Adrenal gland (tissue), 19 donors: Measurements from ENCODE around the gene STX19. TPM values are rescaled to one million over a fixed set of nuclear protein-coding genes. Genes with fewer than 3 reads are reported as not detected.

Experiments used
- DNase-seq, 7 donors: peaks; one replicate each; pipeline ENCODE4 v3.0.0-alpha.2; 2019 to 2020
- H3K27ac ChIP-seq, 5 donors: fragments of 200-600 bp; sonication (generic) in 4 of 5; 1 replicate in 3 of 5; 2 replicates in 2 of 5; pipeline versions ENCODE4 v1.5.1 to v1.8.0; 2016 to 2020; ENCODE audit warnings: mild to moderate bottlenecking in 1 of 5
- H3K27me3 ChIP-seq: fragments of 200-600 bp; 2 replicates; pipeline ENCODE4 v1.8.0; 2021
- H3K36me3 ChIP-seq, 2 donors: fragments of 200-600 bp; replicated peaks in 1 of 2; 1 replicate in 1 of 2; 2 replicates in 1 of 2; pipeline versions ENCODE4 v1.5.1 to v1.8.0; 2018 to 2022
- H3K4me1 ChIP-seq, 2 donors: fragments of 200-600 bp; replicated peaks in 1 of 2; 1 replicate in 1 of 2; 2 replicates in 1 of 2; pipeline versions ENCODE4 v1.5.1 to v1.8.0; 2018 to 2021
- H3K4me3 ChIP-seq, 4 donors: fragments of 200-600 bp; sonication (generic) in 3 of 4; one replicate each; pipeline ENCODE4 v1.5.1; 2016 to 2018
- H3K9me3 ChIP-seq, 3 donors: fragments of 200-600 bp; sonication (generic) in 1 of 3; replicated peaks in 1 of 3; 1 replicate in 2 of 3; 2 replicates in 1 of 3; pipeline versions ENCODE4 v1.5.1 to v1.8.0; 2016 to 2021
- POLR2A ChIP-seq, 2 donors: fragments of 450-650 bp; IDR thresholded peaks; one replicate each; pipeline ENCODE4 v1.6.1; 2017; ENCODE audit warnings: antibody characterized with exemption in 2 of 2, mild to moderate bottlenecking in 2 of 2, moderate library complexity in 1 of 2
- WGBS, 4 donors: extraction: QIAGEN DNeasy Blood & Tissue Kit in 2 of 4; methylation state at CpG; one replicate each; pipeline versions ENCODE4 v1.1.5 to v1.1.7; 2013 to 2017; 5-methylcytosine and 5-hydroxymethylcytosine counted together
- intact Hi-C, 2 donors: fragments of 100-400 bp; cut with DNase I; formaldehyde crosslinking; loops; one replicate each; pipeline versions ENCODE4 v1.14.1 to v1.15.0; 2022 to 2023
- long read RNA-seq, 10 donors: library from polyadenylated mRNA in 3 of 10; unstranded in 2 of 10; stranded (forward) in 1 of 10; transcript quantifications; one replicate each; pipeline ENCODE4 v2.0.0 and lab custom pipeline, GENCODE V29; 2021 to 2026
- polyA plus RNA-seq, 3 donors: library from polyadenylated mRNA; stranded (reverse); fragments of 200-250 nt in 2 of 3; fragments of 350-450 nt in 1 of 3; fragmentation: Illumina TruSeq in 1 of 3; extraction: RNeasy Lipid Tissue Mini Kit (QIAGEN cat#74804) in 1 of 3; gene quantifications; one replicate each; pipeline ENCODE4 v1.2.3, GENCODE V29; 2013 to 2014
- total RNA-seq, 9 donors: library from RNA; depleted of rRNA in 4 of 9; stranded (reverse); fragments of >200 nt in 4 of 9; fragments of 120-200 nt in 1 of 9; fragmentation: NEBNext Ultra II Directional in 1 of 9; extraction: Animal tissue kit (Norgen Biotek cat#: 25700) in 1 of 9; gene quantifications; one replicate each; pipeline versions ENCODE4 v1.1.0 to v1.2.4, GENCODE V29; 2013 to 2023
- TF ChIP-seq, protein P1 (sequence below), 6 experiments: fragments of 450-650 bp in 4 of 6; fragments of 200-600 bp in 2 of 6; sonication (generic) in 1 of 6; IDR thresholded peaks; 1 replicate in 5 of 6; 2 replicates in 1 of 6; pipeline versions ENCODE4 v1.5.1 to v1.8.0; 2016 to 2021; ENCODE audit warnings: antibody characterized with exemption in 6 of 6, mild to moderate bottlenecking in 2 of 6, moderate library complexity in 1 of 6
- donor health status: healthy with polysubstance abuse.
- donor health status: Bipolar disorder and iron deficiency.
- donor health status: DM: yes; HTN: yes; CAD: no.
- donor health status: DM: no; HTN: no; CAD: no.
- donor health status: DM: no; HTN: no; CAD: no.
- donor health status: DM: yes; HTN: yes; CAD: no.

STX19 gene, protein sequence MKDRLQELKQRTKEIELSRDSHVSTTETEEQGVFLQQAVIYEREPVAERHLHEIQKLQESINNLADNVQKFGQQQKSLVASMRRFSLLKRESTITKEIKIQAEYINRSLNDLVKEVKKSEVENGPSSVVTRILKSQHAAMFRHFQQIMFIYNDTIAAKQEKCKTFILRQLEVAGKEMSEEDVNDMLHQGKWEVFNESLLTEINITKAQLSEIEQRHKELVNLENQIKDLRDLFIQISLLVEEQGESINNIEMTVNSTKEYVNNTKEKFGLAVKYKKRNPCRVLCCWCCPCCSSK
- total RNA-seq = under 1 TPM in 1 of 9 donors, not detected in 8; 0.11 TPM
- under 1 TPM; 0.07 to 0.26 (median 0.24) TPM for polyA plus RNA-seq
- long read RNA-seq, donor 1 = 0 reads
- long read RNA-seq, donor 2 = 0 reads
- long read RNA-seq, donor 3 = 0 reads
- long read RNA-seq, donor 4 = 0 reads
- long read RNA-seq, donor 5 = 0 reads
- long read RNA-seq, donor 6 = 0 reads
- long read RNA-seq, donor 7 = 0 reads
- long read RNA-seq, donor 8 = 0 reads
- long read RNA-seq, donor 9 = 0 reads
- long read RNA-seq, donor 10 = 0 reads

DNA sequence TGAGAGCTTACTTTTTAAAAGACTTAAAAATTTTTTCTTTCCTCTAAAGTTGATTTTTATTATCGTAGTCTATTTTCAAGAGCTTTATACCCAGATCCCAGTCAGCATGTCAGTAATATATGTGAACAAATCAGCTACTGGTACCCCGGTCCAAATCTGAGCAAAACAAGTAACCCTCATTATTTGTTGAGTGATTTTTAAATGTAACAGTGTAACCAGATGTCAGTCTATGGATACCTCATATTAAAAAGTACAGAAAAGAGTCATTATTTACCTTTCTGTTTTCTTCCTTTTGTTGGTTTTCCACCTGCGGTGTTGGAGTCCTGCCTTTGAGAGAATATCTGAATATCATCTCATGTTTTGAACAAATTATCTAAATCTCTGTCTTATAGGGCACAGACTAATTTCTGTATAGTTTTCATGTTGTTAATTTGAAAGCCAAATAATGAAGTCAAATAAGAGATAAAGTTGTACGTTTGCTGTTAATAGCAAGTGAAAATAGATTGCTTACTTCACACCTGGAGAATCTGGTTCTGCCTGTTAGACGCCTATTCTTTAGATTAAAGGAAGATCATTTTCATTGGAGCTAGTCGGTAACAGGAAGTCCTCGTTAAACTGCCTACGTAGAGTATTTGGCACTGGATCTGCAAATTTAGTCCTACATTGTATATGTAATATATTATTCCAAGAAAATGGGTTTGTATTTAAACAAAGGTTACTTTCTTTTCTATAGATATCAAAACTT, at the start of gene STX19:
Gene STX19 (minus strand): TSS at position 505 of the 745 bp plus-strand sequence. CDS start 13,328 bp downstream, outside the sequence.
- intact Hi-C loops = no loop called here
- no peaks in the 10 kb centered on the region for H3K9me3 ChIP-seq
- no peaks in the 10 kb centered on the region for H3K27me3 ChIP-seq
- no peak within 1 kb of the TSS for H3K27ac ChIP-seq
- no peak for TF ChIP-seq POLR2A (IDR thresholded peaks at IDR 0.05)
- TF ChIP-seq, protein P1, sequence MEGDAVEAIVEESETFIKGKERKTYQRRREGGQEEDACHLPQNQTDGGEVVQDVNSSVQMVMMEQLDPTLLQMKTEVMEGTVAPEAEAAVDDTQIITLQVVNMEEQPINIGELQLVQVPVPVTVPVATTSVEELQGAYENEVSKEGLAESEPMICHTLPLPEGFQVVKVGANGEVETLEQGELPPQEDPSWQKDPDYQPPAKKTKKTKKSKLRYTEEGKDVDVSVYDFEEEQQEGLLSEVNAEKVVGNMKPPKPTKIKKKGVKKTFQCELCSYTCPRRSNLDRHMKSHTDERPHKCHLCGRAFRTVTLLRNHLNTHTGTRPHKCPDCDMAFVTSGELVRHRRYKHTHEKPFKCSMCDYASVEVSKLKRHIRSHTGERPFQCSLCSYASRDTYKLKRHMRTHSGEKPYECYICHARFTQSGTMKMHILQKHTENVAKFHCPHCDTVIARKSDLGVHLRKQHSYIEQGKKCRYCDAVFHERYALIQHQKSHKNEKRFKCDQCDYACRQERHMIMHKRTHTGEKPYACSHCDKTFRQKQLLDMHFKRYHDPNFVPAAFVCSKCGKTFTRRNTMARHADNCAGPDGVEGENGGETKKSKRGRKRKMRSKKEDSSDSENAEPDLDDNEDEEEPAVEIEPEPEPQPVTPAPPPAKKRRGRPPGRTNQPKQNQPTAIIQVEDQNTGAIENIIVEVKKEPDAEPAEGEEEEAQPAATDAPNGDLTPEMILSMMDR (IDR thresholded peaks at IDR 0.05) = no peak
- H3K36me3 ChIP-seq = no peaks in the 10 kb centered on the region
- 82 to 93% (median 91%) methylated on average over 8 of the region's 8 CpGs for WGBS, 4 donors
- H3K4me1 ChIP-seq = no peaks in the 10 kb centered on the region
- no peak for DNase-seq
- no peak within 1 kb of the TSS for H3K4me3 ChIP-seq

DNA sequence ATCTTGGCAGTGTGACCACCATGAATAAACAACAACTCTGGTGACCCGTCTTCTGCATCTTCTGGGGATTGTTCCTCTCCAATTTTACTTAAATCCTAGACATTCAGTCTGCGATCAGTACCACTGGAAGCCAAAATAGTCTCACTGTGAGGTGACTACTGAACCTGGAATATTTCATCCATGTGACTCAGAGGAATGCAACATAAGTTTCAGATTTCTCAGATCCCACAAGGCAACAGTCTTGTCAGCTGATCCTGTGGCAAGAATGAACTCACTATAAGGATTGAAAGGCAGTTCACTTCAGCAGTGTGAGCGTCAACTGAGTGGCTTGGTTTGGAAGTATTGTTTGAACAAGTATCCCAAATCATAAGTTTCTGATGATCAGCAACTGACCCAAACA, 47.7 kb upstream of the STX19 start:
- no peak overlapping the region for H3K4me3 ChIP-seq
- H3K27ac ChIP-seq = no peak overlapping the region
- H3K9me3 ChIP-seq = no peaks in the 10 kb centered on the region
- no peaks in the 10 kb centered on the region for H3K27me3 ChIP-seq
- no peak for DNase-seq
- WGBS, 4 donors = 95 to 100% (median 98%) methylated on average over 3 of the region's 3 CpGs
- intact Hi-C loops = no loop called here
- no peak for TF ChIP-seq POLR2A (IDR thresholded peaks at IDR 0.05)
- H3K36me3 ChIP-seq = peaks cover 0 to 7% of the 10 kb centered on the region in 2 donors
- peaks cover 0 to 5% of the 10 kb centered on the region in 2 donors for H3K4me1 ChIP-seq

DNA sequence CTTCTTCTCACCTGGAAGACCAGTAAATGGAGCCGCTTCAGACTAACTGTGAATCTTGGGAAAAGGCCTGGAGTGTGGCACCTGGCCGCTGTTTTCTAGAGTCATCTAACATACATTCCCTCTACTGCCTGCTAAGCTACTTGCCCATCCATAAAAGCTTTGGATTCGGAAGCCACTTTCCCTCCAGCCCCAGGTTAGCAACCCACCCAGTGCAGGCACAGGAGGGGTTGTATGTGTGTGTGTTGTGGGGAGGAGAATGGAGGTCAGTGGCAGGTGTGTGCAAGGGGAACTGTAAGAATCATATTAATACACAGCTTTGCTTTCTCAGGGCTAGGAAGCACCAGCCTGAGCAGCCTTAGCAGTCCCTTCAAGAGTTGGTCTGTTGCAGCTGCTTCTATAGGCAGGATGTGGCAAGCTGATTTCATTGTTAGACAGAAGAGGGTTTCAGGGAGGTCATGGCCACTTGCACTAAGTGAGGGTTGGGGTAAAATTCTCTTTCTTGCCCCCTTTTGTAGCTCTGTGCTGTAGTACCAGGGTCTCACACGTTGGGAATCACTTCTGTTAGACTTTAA, 43.4 kb upstream of the STX19 start:
- H3K4me3 ChIP-seq = no peak overlapping the region
- no peak overlapping the region for H3K27ac ChIP-seq
- peaks cover 5% of the 10 kb centered on the region in 2 donors for H3K4me1 ChIP-seq
- intact Hi-C loops = no loop called here
- no peaks in the 10 kb centered on the region for H3K27me3 ChIP-seq
- WGBS, 4 donors = 88 to 89% (median 88%) methylated on average over 4 of the region's 4 CpGs
- H3K9me3 ChIP-seq = no peaks in the 10 kb centered on the region
- DNase-seq = no peak
- TF ChIP-seq, protein P1 (IDR thresholded peaks at IDR 0.05) = no peak
- TF ChIP-seq POLR2A (IDR thresholded peaks at IDR 0.05) = no peak
- peaks cover 0 to 7% of the 10 kb centered on the region in 2 donors for H3K36me3 ChIP-seq

DNA sequence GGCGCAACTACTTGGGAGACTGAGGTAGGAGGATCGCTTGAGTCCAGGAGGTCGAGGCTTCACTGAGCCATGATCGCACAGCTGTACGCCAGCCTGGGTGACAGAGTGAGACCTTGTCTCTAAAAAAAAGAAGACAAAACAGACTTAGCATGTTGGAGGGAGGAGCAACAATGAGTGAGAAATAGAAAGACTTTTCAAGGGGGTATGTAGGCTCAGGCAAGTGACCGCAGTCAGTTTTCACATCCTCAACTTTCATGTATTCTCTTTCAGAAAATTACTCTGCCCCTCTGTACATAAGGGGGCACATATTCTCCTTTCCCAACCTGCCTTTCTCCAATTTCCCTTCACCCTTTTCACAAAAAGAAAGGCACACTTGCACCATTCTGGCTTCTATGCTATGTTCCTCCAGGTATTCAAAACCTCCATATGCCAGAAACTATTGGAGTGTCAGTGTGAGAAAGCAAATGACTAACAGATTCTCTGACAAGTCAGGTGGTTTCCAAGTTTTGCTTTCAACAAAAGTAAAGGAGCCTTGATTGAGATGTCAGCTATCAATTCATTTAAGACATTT, 42.0 kb upstream of the STX19 start:
- no peak overlapping the region for H3K27ac ChIP-seq
- H3K4me3 ChIP-seq = no peak overlapping the region
- H3K36me3 ChIP-seq = peaks cover 0 to 7% of the 10 kb centered on the region in 2 donors
- WGBS, 4 donors = 95 to 97% (median 96%) methylated on average over 6 of the region's 6 CpGs
- no peaks in the 10 kb centered on the region for H3K27me3 ChIP-seq
- no peaks in the 10 kb centered on the region for H3K9me3 ChIP-seq
- intact Hi-C loops = no loop called here
- H3K4me1 ChIP-seq = peaks cover 5% of the 10 kb centered on the region in 2 donors
- TF ChIP-seq, protein P1 (IDR thresholded peaks at IDR 0.05) = no peak
- TF ChIP-seq POLR2A (IDR thresholded peaks at IDR 0.05) = no peak
- DNase-seq = no peak
